OCI-LY1 (cell line): ENCODE measurements around the gene MAP2.

ENCODE experiments used
- H2AFZ ChIP-seq: fragments of 200-600 bp; sonication (generic), shearing (Covaris generic); 2 replicates; pipeline ENCODE4 v1.6.0; 2014; ENCODE audit warnings: antibody characterized with exemption, mild to moderate bottlenecking, low read length
- H3F3A ChIP-seq: fragments of 200-600 bp; sonication (generic), shearing (Covaris generic); 2 replicates; pipeline ENCODE4 v1.6.0; 2014; ENCODE audit warnings: mild to moderate bottlenecking, antibody characterized with exemption, low read length, moderate library complexity; ENCODE audit not compliant: insufficient read depth
- H3K27ac ChIP-seq: fragments of 200-600 bp; sonication (generic); 2 replicates; pipeline ENCODE4 v1.5.1; 2014; ENCODE audit warnings: low read length, mixed run types, mild to moderate bottlenecking, low read depth; ENCODE audit not compliant: poor library complexity, severe bottlenecking
- H3K27me3 ChIP-seq: fragments of 200-600 bp; sonication (generic); 2 replicates; pipeline ENCODE4 v1.6.0; 2014; ENCODE audit warnings: antibody characterized with exemption, mild to moderate bottlenecking, low read length, moderate library complexity; ENCODE audit not compliant: insufficient read depth
- H3K36me3 ChIP-seq: fragments of 200-600 bp; sonication (generic); 2 replicates; pipeline ENCODE4 v1.6.1; 2014; ENCODE audit warnings: mild to moderate bottlenecking, antibody characterized with exemption, low read length, moderate library complexity, mixed read lengths; ENCODE audit not compliant: insufficient read depth
- H3K4me1 ChIP-seq: fragments of 200-600 bp; sonication (generic); 2 replicates; pipeline ENCODE4 v1.5.1; 2014; ENCODE audit warnings: mild to moderate bottlenecking, low read length, moderate library complexity; ENCODE audit not compliant: insufficient read depth, severe bottlenecking
- H3K4me2 ChIP-seq: fragments of 200-600 bp; sonication (generic), shearing (Covaris generic); 2 replicates; pipeline ENCODE4 v1.6.1; 2014; ENCODE audit warnings: low read length
- H3K4me3 ChIP-seq: fragments of 200-600 bp; sonication (generic); 2 replicates; pipeline ENCODE4 v1.5.1; 2014; ENCODE audit warnings: low read length, low read depth, mild to moderate bottlenecking, mixed read lengths; ENCODE audit not compliant: poor library complexity, severe bottlenecking
- H3K79me2 ChIP-seq: fragments of 200-600 bp; shearing (Covaris generic); 2 replicates; pipeline ENCODE4 v1.6.1; 2016; ENCODE audit warnings: mixed run types, low read length, mixed read lengths; ENCODE audit not compliant: insufficient read depth
- H3K9ac ChIP-seq: fragments of 200-600 bp; sonication (generic), shearing (Covaris generic); 2 replicates; pipeline ENCODE4 v1.6.1; 2014; ENCODE audit warnings: mild to moderate bottlenecking, low read length, mixed read lengths
- H3K9me2 ChIP-seq: fragments of 200-600 bp; sonication (generic), shearing (Covaris generic); 2 replicates; pipeline ENCODE4 v1.6.1; 2014; ENCODE audit warnings: low read depth, mild to moderate bottlenecking, low read length, mixed read lengths
- H3K9me3 ChIP-seq: fragments of 200-600 bp; shearing (Covaris generic); 2 replicates; pipeline ENCODE4 v1.6.1; 2014; ENCODE audit warnings: low read length, mixed read lengths
- H4K20me1 ChIP-seq: fragments of 200-600 bp; sonication (generic), shearing (Covaris generic); 2 replicates; pipeline ENCODE4 v1.6.0; 2016; ENCODE audit warnings: mild to moderate bottlenecking, low read length; ENCODE audit not compliant: insufficient read depth
- EZH2 ChIP-seq: fragments of 200-600 bp; sonication (generic), shearing (Covaris generic); IDR thresholded peaks from 2 replicates; pipeline ENCODE4 v1.8.0; 2017; ENCODE audit warnings: borderline replicate concordance, mixed run types, mild to moderate bottlenecking, antibody characterized with exemption, low read length, moderate library complexity, mixed read lengths
- TF ChIP-seq, protein P1 (sequence below): fragments of 200-600 bp; sonication (generic), shearing (Covaris generic); IDR thresholded peaks from 2 replicates; pipeline ENCODE4 v1.5.1; 2017; ENCODE audit warnings: mild to moderate bottlenecking, antibody characterized with exemption, low read length, moderate library complexity, mixed read lengths

The MAP2 gene

GRCh38 chr2:209721497-209721896 is 297.6 kb downstream of the MAP2 start:
- H3K27ac ChIP-seq = no peak overlapping the region
- no peaks in the 10 kb centered on the region for H3K9me2 ChIP-seq
- no peaks in the 10 kb centered on the region for H3K4me1 ChIP-seq
- H3K9me3 ChIP-seq = no peaks in the 10 kb centered on the region
- H4K20me1 ChIP-seq = no peaks in the 10 kb centered on the region
- no peak overlapping the region for H3K4me2 ChIP-seq
- H3K36me3 ChIP-seq = no peaks in the 10 kb centered on the region
- H3K4me3 ChIP-seq = no peak overlapping the region
- H3F3A ChIP-seq = no peaks in the 10 kb centered on the region
- H2AFZ ChIP-seq = no peak overlapping the region
- H3K79me2 ChIP-seq = no peaks in the 10 kb centered on the region
- no peaks in the 10 kb centered on the region for H3K27me3 ChIP-seq
- H3K9ac ChIP-seq = no peak overlapping the region
- no peak for TF ChIP-seq EZH2
- TF ChIP-seq, protein P1, sequence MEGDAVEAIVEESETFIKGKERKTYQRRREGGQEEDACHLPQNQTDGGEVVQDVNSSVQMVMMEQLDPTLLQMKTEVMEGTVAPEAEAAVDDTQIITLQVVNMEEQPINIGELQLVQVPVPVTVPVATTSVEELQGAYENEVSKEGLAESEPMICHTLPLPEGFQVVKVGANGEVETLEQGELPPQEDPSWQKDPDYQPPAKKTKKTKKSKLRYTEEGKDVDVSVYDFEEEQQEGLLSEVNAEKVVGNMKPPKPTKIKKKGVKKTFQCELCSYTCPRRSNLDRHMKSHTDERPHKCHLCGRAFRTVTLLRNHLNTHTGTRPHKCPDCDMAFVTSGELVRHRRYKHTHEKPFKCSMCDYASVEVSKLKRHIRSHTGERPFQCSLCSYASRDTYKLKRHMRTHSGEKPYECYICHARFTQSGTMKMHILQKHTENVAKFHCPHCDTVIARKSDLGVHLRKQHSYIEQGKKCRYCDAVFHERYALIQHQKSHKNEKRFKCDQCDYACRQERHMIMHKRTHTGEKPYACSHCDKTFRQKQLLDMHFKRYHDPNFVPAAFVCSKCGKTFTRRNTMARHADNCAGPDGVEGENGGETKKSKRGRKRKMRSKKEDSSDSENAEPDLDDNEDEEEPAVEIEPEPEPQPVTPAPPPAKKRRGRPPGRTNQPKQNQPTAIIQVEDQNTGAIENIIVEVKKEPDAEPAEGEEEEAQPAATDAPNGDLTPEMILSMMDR = no peak

GRCh38 chr2:209726311-209726710 is 302.5 kb downstream of the MAP2 start:
- H3K9ac ChIP-seq = no peak overlapping the region
- H3K9me3 ChIP-seq = no peaks in the 10 kb centered on the region
- H3K79me2 ChIP-seq = no peaks in the 10 kb centered on the region
- H3K27me3 ChIP-seq = no peaks in the 10 kb centered on the region
- TF ChIP-seq, protein P1 = no peak
- H3F3A ChIP-seq = no peaks in the 10 kb centered on the region
- no peak overlapping the region for H3K27ac ChIP-seq
- H4K20me1 ChIP-seq = no peaks in the 10 kb centered on the region
- no peak overlapping the region for H3K4me3 ChIP-seq
- no peaks in the 10 kb centered on the region for H3K4me1 ChIP-seq
- H3K36me3 ChIP-seq = no peaks in the 10 kb centered on the region
- H2AFZ ChIP-seq = no peak overlapping the region
- H3K9me2 ChIP-seq = no peaks in the 10 kb centered on the region
- H3K4me2 ChIP-seq = no peak overlapping the region

DNA sequence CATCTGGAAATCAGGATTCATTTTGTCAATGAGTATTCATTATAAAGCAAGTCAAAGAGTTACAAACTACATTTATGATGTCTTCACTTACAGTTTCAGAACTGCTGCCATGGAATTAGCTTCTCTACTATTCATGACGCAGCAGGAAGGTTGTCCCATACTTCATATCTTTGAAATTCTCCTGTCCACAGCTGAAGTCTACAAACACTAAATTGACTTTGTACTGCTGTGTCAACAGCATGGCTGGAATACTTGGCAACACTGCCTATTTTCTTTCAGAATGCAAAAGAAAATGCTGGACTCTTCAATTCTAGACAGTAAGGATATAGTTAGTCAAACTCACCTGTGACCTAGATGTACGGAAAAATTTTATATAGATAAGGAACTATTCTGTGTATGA is 303.2 kb downstream of the MAP2 start:
- H3K4me3 ChIP-seq = no peak overlapping the region
- H3K36me3 ChIP-seq = no peaks in the 10 kb centered on the region
- no peaks in the 10 kb centered on the region for H3K27me3 ChIP-seq
- no peaks in the 10 kb centered on the region for H3K9me3 ChIP-seq
- no peaks in the 10 kb centered on the region for H3K9me2 ChIP-seq
- no peak overlapping the region for H3K4me2 ChIP-seq
- no peaks in the 10 kb centered on the region for H3F3A ChIP-seq
- no peak overlapping the region for H2AFZ ChIP-seq
- no peak overlapping the region for H3K27ac ChIP-seq
- no peak for TF ChIP-seq EZH2
- TF ChIP-seq, protein P1 = no peak
- H3K4me1 ChIP-seq = no peaks in the 10 kb centered on the region
- no peaks in the 10 kb centered on the region for H3K79me2 ChIP-seq
- no peak overlapping the region for H3K9ac ChIP-seq
- no peaks in the 10 kb centered on the region for H4K20me1 ChIP-seq
